HepG2 (cell line): ENCODE results near the gene APBB3. TPM values are rescaled to one million over a fixed set of nuclear protein-coding genes. Genes with fewer than 3 reads are reported as not detected.
A peak's percentile ranks its signal among the peaks of the same experiment; 100 is the strongest.

Experiments
- CENPX ChIP-seq: sonication (generic); formaldehyde crosslinking; IDR thresholded peaks from 2 replicates; pipeline ENCODE4 v1.9.0; 2021; ENCODE audit warnings: mild to moderate bottlenecking, missing genetic modification reagents, moderate library complexity
- EZH2 ChIP-seq: conservative IDR thresholded peaks from 2 replicates; pipeline ENCODE4 v1.6.1; 2012; ENCODE audit warnings: mild to moderate bottlenecking, low read depth, low read length, moderate library complexity
- FOXK2 ChIP-seq: fragments of 450-650 bp; IDR thresholded peaks from 2 replicates; pipeline ENCODE4 v1.6.1; 2016
- FOXO4 ChIP-seq: sonication (generic); formaldehyde crosslinking; conservative IDR thresholded peaks from 2 replicates; pipeline ENCODE4 v1.8.1; 2023; ENCODE audit warnings: missing genetic modification reagents
- GTF2F1 ChIP-seq: fragments of 150-350 bp; IDR thresholded peaks from 2 replicates; pipeline ENCODE4 v1.6.1; 2014; ENCODE audit warnings: low read length
- IRF9 ChIP-seq: sonication (generic); formaldehyde crosslinking; IDR thresholded peaks from 2 replicates; pipeline ENCODE4 v1.8.0; 2022; ENCODE audit warnings: missing genetic modification reagents, mild to moderate bottlenecking, borderline replicate concordance
- MAF1 ChIP-seq: sonication (generic); formaldehyde crosslinking; IDR thresholded peaks from 2 replicates; pipeline ENCODE4 v1.5.0; 2020; ENCODE audit warnings: missing genetic modification reagents, borderline replicate concordance
- MBNL3 ChIP-seq: fragments of 250-450 bp; sonication (Bioruptor Pico); conservative IDR thresholded peaks from 2 replicates; pipeline ENCODE4 v1.8.0; 2022; ENCODE audit warnings: mild to moderate bottlenecking, inconsistent platforms
- NFATC3 ChIP-seq: sonication (generic); formaldehyde crosslinking; IDR thresholded peaks from 2 replicates; pipeline ENCODE4 v1.5.1; 2020; ENCODE audit warnings: mild to moderate bottlenecking, missing genetic modification reagents
- NFE2L2 ChIP-seq: fragments of 150-350 bp; IDR thresholded peaks from 2 replicates; pipeline ENCODE4 v1.6.1; 2014; ENCODE audit warnings: low read length
- RARA ChIP-seq: IDR thresholded peaks from 2 replicates; pipeline ENCODE4 v1.6.1; 2016; ENCODE audit warnings: missing genetic modification reagents, missing compliant biosample characterization
- RFXANK ChIP-seq: IDR thresholded peaks from 2 replicates; pipeline ENCODE4 v1.6.1; 2016
- SP5 ChIP-seq: IDR thresholded peaks from 2 replicates; pipeline ENCODE4 v1.6.1; 2016; ENCODE audit warnings: low read depth, borderline replicate concordance
- SRY ChIP-seq: sonication (generic); formaldehyde crosslinking; IDR thresholded peaks from 2 replicates; pipeline ENCODE4 v1.8.0; 2022; ENCODE audit warnings: mild to moderate bottlenecking, missing genetic modification reagents
- YY1 ChIP-seq: IDR thresholded peaks from 2 replicates; pipeline ENCODE4 v1.6.1; 2011; ENCODE audit warnings: low read length, low read depth, moderate library complexity, mild to moderate bottlenecking; ENCODE audit not compliant: insufficient read depth, insufficient replicate concordance
- ZNF256 ChIP-seq: sonication (generic); formaldehyde crosslinking; conservative IDR thresholded peaks from 2 replicates; pipeline ENCODE4 v1.4.0; 2020; ENCODE audit warnings: missing genetic modification reagents
- ZNF331 ChIP-seq: sonication (generic); formaldehyde crosslinking; IDR thresholded peaks from 2 replicates; pipeline ENCODE4 v1.4.0; 2020; ENCODE audit warnings: missing genetic modification reagents
- ZNF33B ChIP-seq: sonication (generic); formaldehyde crosslinking; IDR thresholded peaks from 2 replicates; pipeline ENCODE4 v1.5.1; 2020; ENCODE audit warnings: mild to moderate bottlenecking, missing genetic modification reagents
- ZNF468 ChIP-seq: sonication (generic); formaldehyde crosslinking; IDR thresholded peaks from 2 replicates; pipeline ENCODE4 v1.8.0; 2022; ENCODE audit warnings: mild to moderate bottlenecking, moderate library complexity, missing genetic modification reagents
- ZNF639 ChIP-seq: conservative IDR thresholded peaks from 2 replicates; pipeline ENCODE4 v1.6.1; 2018; ENCODE audit warnings: missing genetic modification reagents
- ZNF724P ChIP-seq: sonication (generic); formaldehyde crosslinking; IDR thresholded peaks from 2 replicates; pipeline ENCODE4 v1.8.0; 2022; ENCODE audit warnings: missing genetic modification reagents, borderline replicate concordance
- polyA plus RNA-seq, 8 experiments: library from polyadenylated mRNA; depleted of rRNA in 3 of 8; stranded (reverse) in 7 of 8; unstranded in 1 of 8; fragments of >200 nt; fragmentation: Illumina TruSeq in 4 of 8; extraction: Trizol in 4 of 8; gene quantifications; 2 replicates each; pipeline versions ENCODE4 v1.2.1 to v1.2.3, GENCODE V29; 2011 to 2016; ENCODE audit warnings: low read depth in 4 of 8, missing spikeins in 1 of 8, mixed read lengths in 1 of 8; ENCODE audit not compliant: insufficient read depth in 1 of 8
- total RNA-seq, 5 experiments: library from RNA; depleted of rRNA; stranded (reverse); fragments of >200 nt; fragmentation: Illumina TruSeq; extraction: Trizol; gene quantifications; 2 replicates each; pipeline ENCODE4 v1.2.3, GENCODE V29; 2016; ENCODE audit warnings: low read depth in 1 of 5
- TF ChIP-seq, protein P1 (sequence below): sonication (generic); formaldehyde crosslinking; IDR thresholded peaks from 2 replicates; pipeline ENCODE4 v1.8.1; 2023; ENCODE audit warnings: missing genetic modification reagents, inconsistent platforms, borderline replicate concordance
- TF ChIP-seq, protein P2 (sequence below): sonication (generic); formaldehyde crosslinking; IDR thresholded peaks from 2 replicates; pipeline ENCODE4 v1.4.0; 2020; ENCODE audit warnings: mild to moderate bottlenecking, missing genetic modification reagents, borderline replicate concordance

APBB3 gene
- total and polyA plus RNA-seq, 2 of the 13 experiments (the other 11 are each of a cell fraction or from before 2014, with no cell fraction given) = 0.38 to 0.78 TPM

DNA sequence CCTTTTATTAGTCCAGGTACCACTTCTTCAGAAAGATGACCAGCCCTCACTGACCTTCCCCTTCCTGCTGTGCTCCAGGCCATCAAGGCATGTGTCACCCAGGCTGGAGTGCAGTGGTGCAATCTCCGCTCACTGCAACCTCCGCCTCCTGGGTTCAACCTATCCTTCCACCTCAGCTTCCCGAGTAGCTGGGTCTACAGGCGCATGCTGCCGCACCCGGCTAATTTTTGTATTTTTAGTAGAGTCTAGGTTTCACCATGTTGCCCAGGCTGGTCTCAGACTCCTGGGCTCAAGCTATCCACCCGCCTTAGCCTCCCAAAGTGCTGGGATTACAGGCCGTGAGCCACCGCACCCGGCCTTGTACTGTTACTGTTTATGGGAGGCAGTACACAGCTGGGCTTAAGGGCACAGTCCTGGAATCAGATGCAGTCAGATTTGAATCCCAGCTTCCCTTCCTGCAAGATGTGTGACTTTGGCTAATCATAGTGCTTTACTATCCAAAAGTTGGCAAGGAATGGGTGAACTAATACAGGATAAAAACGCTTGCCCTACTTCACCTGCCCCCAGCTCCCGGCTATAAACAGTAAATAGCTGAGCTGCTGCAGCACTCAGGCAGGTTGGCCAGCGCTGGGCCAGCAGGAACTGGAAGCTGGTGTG, 17.4 kb downstream of the APBB3 start (continued):
- TF ChIP-seq YY1 (peak; percentile 47), GTF2F1 (no peak), RFXANK (CRISPR knock-in tag) (no peak), IRF9 (no peak), ZNF331 (CRISPR knock-in tag) (no peak), ZNF468 (no peak), FOXO4 (CRISPR knock-in tag) (no peak), FOXK2 (no peak), NFE2L2 (no peak), SP5 (CRISPR knock-in tag) (0 out of 2 replicates have a peak, but pooled peaks have one; percentile 8), NFATC3 (no peak), EZH2 (no peak), ZNF724P (CRISPR knock-in tag) (0 out of 2 replicates have a peak, but pooled peaks have one; percentile 16), RARA (no peak), MBNL3 (CRISPR knock-in tag) (no peak), ZNF639 (CRISPR knock-in tag) (0 out of 2 replicates have a peak, but pooled peaks have one; percentile 20), CENPX (CRISPR knock-in tag) (no peak), MAF1 (CRISPR knock-in tag) (no peak), SRY (CRISPR knock-in tag) (no peak), ZNF33B (CRISPR knock-in tag) (peak; percentile 17; the same call in 1 of the 2 replicates), ZNF256 (CRISPR knock-in tag) (no peak)
- TF ChIP-seq, protein P1, sequence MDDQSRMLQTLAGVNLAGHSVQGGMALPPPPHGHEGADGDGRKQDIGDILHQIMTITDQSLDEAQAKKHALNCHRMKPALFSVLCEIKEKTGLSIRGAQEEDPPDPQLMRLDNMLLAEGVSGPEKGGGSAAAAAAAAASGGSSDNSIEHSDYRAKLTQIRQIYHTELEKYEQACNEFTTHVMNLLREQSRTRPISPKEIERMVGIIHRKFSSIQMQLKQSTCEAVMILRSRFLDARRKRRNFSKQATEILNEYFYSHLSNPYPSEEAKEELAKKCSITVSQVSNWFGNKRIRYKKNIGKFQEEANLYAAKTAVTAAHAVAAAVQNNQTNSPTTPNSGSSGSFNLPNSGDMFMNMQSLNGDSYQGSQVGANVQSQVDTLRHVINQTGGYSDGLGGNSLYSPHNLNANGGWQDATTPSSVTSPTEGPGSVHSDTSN (CRISPR knock-in tag) = no peak
- TF ChIP-seq, protein P2, sequence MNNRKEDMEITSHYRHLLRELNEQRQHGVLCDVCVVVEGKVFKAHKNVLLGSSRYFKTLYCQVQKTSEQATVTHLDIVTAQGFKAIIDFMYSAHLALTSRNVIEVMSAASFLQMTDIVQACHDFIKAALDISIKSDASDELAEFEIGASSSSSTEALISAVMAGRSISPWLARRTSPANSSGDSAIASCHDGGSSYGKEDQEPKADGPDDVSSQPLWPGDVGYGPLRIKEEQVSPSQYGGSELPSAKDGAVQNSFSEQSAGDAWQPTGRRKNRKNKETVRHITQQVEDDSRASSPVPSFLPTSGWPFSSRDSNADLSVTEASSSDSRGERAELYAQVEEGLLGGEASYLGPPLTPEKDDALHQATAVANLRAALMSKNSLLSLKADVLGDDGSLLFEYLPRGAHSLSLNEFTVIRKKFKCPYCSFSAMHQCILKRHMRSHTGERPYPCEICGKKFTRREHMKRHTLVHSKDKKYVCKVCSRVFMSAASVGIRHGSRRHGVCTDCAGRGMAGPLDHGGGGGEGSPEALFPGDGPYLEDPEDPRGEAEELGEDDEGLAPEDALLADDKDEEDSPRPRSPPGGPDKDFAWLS (CRISPR knock-in tag) = no peak
